T-helper 9 cell (primary cell): Measurements from ENCODE around the gene ACTR2.
A peak's percentile ranks its signal among the peaks of the same experiment; 100 is the strongest.
"Not testable (repeated sequence)": the region's sequence is repeated elsewhere in the genome, so short reads cannot be mapped to it uniquely, and the experiment has no call there.

Source experiments
- DNase-seq: peaks from one replicate; pipeline ENCODE4 v3.0.0-alpha.2; 2020
- total RNA-seq, 2 donors: gene quantifications; one replicate each; lab custom pipeline; 2026; lab: John Stamatoyannopoulos, UW

ACTR2 gene
- 172 to 316 reads per million in 2 donors for total RNA-seq

DNA sequence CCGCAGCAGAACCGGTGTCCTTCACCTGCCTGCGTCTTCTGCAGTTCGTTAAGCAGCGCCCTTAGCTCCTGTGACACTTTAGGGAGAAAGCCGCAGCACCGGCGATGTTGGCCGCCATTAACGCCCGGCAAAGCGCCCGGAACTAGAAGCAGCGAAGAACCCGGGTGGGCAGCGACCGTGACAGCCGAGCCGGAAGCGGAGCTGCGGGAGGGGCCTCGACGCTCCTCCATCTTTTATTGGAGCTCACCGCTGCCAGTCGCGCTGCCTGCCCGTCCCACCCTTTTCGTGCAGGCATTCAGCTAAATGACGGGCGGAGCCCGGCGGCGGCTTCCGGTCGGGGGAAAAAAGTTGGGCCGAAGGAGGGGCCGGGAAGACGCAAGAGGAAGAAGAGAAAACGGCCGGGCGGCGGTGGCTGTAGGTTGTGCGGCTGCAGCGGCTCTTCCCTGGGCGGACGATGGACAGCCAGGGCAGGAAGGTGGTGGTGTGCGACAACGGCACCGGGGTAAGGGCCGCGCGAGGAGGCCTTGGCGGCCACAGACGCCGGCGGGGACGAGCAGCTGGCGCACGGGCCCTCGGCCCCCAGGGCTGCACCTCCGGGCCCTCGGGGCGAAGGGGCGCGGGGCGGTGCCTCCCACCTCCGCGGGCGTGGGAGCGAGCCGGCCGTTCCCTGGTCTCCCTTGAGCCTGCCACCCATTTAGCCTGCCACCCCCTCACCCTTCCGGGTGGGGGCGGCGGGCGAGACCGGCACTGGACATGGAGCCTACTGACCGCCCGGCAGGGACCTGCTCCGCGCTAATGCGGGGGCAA lies at the start of gene ACTR2:
Gene ACTR2, plus strand, starts transcription at position 376 of the 807 bp plus-strand sequence. Its CDS starts 79 bp downstream, at position 455.
- DNase-seq, result peak; percentile 89

DNA sequence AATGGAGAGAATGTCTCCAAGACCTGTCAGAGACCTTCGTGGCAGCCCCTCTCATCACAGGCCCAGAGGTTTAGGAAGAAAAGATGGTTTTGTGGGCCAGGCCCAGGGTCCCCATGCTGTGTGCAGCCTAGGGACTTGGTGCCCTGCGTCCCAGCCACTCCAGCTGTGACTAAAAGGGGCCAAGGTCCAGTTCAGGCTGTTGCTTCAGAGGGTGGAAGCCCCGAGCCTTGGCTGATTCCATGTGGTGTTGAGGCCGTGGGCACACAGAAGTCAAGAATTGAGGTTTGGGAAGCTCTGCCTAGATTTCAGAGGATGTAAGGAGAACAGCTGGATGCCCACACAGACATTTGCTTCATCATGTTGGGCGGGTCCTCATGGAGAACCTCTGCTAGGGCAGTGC lies 45.1 kb upstream of the ACTR2 start:
- no peak for DNase-seq

DNA sequence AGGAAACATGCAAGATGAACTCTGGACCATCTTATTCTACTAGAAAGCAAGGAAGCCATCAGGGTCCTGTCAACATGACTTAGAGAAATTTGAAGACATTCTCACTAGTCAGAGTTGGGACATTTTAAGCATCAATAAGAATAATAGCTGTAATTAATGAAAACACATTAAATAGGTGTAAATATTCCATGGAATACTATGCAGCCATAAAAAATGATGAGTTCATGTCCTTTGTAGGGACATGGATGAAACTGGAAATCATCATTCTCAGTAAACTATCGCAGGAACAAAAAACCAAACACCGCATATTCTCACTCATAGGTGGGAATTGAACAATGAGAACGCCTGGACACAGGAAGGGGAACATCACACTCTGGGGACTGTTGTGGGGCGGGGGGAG lies 44.2 kb upstream of the ACTR2 start:
- not testable (repeated sequence) for DNase-seq

DNA sequence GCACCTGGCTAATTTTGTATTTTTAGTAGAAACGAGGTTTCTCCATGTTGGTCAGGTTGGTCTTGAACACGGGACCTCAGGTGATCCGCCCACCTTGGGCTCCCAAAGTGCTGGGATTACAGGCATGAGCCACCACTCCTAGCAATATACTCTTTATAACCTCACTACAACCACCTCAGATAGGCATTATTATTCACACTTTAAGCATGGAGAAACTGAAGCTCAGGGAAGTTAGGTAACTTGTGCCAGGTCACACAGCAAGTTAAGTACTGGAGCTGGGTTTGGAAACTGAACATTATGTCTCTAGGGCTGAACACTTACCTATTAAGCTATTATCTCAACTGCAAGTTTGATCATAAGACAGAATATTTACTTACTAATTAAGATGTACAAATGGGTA lies 42.6 kb upstream of the ACTR2 start:
- no peak for DNase-seq

DNA sequence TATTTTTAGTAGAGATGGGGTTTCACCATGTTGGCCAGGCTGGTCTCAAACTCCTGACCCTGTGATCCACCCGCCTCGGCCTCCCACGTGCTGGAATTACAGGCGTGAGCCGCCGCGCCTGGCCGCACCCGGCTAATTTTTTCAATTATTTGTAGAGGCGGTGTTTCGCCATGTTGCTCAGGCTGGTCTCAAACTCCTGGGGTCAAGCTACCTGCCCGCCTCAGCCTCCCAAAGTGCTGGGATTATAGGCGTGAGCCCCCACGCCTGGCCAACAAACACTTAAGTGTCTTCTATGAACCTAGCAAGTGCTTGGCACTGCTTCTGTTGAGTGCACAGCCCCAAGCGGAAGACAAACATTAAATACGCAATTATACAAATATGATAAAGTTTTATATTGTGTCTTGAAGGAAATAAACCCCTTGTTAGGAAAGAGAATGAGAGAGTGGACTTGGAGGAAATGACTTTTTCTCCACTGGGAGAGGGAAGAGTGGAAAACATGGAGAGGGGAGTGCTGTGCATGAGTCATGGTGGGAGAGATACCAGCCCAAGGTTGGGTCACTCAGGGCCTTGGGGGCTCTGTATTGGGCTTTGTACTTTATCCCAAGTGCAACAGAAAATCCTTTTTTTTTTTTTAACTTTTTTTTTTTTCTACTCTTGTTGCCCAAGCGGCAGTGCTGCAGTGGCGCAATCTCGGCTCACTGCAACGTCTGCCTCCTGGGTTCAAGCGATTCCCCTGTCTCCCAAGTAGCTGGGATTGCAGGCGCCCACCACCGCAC lies 41.4 kb upstream of the ACTR2 start:
- DNase-seq, result no peak

DNA sequence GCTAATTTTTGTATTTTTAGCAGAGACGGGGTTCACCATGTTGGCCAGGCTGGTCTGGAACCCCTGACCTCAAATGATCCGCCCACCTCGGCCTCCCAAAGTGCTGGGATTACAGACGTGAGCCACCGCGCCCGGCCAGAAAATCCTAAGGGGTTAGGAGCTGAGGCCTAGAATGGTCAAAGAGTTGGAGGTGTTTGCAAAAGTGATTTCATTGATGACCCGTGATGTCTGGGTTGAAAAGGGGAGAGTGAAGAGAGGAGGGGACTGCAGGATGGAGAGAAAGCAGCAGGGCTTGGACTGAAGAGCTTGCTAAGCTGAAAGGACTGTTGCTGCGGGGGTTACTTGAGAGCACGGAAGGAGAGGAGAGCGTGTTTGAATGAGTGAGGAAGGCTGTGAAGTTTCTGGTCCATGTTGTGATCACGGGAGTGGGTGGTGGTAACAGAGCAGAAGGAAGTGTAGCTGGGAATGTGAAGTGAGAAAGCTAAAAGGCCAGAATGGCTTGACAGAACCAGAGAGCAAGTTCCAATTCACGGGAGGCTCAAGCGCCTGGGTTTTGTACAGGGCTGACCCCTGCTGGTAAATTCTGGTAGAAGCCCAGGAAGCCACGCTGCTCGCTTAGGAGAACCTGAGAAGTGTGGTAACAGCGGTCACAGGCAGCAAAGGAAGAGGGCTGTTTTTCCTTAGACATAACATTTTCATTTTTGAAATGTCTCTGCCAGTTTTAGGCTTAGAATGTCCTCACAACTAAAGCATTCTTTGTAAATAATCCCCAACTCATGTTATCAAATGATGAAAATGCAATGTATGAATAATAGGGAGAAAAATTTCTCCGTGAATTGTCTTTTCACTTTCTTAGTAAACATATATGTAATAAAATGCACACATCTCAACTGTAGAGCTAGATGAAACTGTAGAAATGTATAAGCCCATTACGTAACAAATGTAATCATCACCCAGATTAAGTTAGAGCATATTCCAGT lies 40.5 kb upstream of the ACTR2 start:
- peak; percentile 43 for DNase-seq

DNA sequence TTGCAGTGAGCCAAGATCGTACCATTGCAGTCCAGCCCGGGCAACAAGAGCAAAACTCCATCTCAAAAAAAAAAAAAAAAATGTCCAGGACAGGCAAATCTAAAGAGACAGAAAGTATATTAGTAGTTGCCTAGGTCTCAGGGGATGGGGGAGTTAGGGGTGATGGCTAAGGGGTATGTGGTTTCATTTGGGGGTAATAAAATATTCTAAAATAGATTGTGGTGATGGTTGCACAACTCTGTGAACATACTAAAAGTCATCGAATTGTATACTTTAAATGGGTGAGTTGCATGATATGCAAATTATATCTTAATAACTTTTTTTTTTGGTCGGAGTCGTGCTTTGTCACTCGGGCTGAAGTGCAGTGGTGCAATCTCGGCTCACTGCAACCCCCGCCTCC lies 34.2 kb upstream of the ACTR2 start:
- no peak for DNase-seq

DNA sequence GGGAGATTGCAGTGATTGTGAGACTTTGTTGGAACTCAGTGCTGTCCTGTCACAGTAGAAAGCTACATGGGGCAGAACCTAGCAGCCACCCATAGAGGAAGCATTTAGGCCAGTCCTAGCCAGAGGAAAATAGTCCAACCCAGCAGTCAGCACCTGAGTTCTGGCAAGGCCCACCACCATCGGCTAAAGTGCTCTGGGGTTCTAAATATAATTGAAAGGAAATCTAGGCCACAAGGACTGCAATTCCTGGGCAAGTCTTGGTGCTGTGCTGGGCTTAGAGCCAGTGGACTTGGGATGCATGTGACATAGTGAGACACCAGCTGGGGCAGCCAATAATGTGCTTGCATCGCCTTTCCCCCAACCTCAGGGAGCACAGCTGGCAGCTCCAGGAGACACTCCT lies 28.9 kb upstream of the ACTR2 start:
- no peak for DNase-seq

DNA sequence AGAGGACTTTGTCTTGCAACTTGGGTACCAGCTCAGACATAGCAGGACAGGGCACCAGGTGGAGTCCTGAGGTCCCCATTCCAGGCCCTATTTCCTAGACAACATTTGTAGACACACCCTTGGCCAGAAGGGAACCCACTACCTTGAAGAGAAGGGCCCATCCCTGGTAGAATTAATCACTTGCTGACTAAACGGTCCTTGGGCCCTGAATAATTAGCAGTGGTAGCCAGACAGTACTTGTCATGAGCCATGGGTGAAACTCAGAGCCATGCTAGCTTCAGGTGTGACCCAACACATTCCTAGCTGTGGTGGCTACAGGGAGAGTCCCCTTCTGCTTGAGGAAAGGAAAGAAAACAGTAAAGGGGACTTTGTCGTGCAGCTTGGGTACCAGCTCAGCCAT lies 28.5 kb upstream of the ACTR2 start:
- DNase-seq, result no peak

DNA sequence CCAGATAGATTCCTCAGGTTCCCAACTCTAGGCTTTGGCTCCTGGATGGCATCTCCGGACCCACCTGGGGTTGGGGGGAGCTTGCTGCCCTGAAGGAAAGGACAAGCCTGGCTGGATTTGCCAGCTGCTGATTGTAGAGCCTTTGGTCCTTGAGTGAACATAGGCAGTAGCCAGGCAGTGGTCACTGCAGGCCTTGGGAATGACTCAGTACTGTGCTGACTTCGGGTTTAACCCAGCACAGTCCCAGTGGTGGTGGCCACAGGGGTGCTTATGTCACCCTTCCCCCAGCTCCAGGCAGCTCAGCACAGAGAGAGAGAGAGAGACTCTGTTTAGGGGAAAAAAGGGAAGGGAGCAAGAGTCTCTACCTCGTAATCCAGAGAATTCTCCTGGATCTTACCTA lies 27.7 kb upstream of the ACTR2 start:
- no peak for DNase-seq

DNA sequence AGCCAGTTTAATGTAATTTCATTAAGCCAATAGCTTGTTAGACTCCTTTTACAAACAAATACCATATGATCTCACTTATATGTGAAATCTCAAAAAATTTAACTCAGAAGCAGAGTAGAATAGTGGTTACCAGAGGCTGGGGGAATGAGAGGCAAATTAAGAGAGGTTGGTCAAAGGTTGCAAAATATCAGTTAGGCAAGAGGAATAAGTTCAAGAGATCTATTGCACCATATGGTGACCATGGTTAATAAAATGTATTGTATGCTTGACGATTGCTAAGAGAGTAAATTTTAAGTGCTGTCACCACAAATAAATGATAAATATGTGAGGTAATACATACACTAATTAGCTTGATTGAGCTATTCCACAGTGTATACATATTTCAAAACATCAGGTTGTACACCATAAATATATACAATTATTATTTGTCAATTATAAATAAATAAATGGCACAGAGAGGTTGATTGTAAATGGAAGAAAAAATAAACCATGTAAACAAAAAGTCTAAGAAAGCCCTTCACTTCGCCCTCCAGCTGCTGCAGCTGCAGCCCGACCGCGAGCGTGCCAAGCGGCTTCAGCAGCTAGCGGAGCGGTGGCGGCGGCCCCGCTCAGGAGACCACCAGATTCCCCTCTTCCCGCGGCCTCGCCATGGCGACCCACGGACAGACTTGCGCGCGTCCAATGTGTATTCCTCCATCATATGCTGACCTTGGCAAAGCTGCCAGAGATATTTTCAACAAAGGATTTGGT lies 23.0 kb upstream of the ACTR2 start:
- DNase-seq, result peak; percentile 7

DNA sequence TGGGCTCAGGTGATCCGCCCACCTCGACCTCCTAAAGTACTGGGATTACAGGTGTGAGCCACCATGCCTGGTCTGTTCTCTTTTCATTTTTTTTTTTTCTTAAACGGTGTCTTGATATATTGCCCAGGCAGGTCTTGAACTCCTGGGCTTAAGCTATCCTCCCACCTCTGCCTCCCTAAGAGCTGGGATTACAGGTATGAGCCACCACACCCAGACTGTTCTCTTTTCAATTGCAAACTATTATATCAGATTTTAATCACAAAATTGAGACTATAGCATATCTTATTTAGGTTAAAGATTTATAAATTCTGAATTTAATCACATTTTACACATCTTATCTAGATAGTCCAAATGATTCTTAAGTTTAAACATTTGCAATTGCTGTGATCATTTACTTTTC lies 15.5 kb upstream of the ACTR2 start:
- DNase-seq, result no peak

DNA sequence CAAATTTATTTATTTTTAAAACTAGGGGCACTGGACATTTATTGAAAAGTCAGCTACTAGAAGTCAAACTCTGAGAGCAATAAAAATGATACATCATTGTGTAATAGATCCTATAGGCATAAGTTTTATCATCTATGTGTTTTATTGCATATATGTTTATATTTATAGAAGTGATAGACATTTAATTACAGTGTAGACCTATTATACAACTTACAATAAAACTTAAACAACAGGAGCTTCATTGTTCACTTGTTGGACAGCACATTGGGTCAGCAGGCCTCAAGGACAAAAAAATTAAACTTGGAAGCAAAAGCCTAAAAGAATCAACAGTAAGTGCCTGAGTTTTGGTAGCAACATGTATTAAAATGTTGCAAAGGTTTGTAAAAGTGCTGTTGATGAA lies 15.0 kb upstream of the ACTR2 start:
- no peak for DNase-seq

DNA sequence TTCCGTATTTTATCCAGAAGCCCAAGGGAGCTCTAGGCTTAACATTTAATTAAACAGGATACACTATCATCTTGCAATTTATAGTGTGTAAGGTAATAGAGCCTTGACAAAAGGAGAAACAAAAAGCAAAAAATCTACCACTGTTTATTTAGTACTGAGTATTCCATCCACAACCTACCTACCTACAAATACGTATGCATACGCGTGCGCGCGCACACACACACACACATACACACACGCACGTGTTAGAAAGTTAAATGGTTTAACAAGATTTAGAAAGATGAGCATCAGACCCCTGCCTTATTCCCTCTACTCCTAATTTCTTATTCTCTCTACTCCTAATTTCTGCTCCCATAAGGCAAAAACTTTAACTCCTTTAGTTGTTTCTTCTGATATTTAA lies 14.6 kb upstream of the ACTR2 start:
- no peak for DNase-seq

DNA sequence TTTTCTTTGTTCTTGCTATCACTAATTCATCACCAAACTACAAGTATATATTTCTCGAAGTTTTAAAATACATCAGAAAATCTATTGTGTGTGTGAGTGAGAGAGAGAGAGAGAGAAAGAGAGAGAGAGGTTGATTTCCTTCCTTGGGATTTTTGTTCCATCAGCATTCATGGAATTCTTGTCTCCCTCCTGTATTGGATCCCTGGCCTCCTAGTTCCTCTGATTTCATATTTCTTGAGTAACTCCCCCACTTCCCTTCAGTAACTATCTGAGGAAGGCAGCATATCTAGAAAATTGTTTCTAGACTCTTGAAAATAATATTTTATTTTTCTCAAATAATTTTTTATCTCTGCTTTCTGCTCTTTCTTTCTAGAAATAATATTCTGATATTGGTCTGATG lies 13.3 kb upstream of the ACTR2 start:
- DNase-seq, result no peak

DNA sequence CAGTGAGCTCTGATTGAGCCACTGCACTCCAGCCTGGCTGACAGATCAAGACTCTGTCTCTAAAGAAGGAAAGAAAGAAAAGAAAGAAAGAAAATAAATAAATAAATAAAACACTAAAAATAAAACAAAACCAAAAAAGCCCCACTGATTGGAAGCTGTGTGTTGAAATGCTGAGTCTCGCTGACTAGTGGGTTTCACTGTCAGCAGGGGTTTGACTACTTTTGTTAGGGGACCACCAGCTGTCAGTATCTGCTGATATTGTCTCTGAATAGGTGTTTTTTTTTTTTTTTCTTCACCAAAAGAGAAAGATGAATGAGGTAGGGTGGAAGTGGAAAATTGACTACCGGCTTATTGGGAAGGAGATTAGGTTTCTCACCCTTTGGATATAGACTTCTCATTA lies 12.8 kb upstream of the ACTR2 start:
- DNase-seq, result no peak

DNA sequence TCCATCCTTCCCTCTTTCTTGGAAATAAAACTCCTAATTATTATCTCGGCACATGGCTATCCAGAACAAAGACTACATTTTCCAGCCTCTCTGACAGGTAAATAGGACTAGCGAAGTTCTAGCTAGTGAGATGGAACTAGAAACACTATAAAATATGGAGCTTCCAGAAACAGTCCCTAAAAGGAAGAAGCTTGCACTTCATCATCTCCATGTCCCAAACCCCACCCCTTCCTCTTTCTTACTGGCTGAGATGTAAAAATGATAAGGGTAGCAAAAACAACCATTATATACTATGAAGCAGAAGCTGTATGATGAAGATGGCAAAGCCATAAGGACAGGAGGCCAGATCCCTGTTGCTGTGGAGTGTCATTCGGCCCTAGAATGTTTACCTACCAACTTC lies 11.7 kb upstream of the ACTR2 start:
- no peak for DNase-seq

DNA sequence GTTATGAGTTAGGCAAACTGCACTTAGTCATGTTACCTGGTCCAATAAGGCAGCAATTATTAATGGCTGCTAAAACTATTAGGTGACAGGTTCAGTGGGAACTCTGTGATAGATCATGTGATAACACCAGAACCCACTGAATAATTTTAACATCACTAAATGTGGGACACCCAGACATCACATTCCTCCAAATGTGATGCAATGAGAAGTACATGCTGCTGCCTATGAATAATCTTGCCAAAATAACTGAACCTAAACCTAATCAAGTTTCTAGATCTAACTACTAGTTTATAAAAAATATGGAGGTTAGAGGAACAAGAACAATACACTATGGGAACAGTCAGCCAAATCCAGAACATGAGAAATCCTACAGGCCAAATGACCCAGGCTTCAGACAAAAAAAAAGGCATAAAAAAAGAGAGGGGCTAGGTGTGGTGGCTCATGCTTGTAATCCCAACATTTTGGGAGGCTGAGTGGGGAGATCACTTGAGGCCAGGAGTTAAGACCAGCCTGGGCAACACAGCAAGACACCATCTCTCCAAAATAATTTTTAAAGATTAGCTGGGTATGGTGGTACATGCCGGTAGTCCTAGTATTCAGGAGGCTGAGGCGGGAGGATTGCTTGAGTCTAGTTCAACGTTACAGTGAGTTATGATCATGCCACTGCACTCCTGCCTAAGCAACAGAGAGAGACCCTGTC lies 7.0 kb upstream of the ACTR2 start:
- DNase-seq, result no peak

DNA sequence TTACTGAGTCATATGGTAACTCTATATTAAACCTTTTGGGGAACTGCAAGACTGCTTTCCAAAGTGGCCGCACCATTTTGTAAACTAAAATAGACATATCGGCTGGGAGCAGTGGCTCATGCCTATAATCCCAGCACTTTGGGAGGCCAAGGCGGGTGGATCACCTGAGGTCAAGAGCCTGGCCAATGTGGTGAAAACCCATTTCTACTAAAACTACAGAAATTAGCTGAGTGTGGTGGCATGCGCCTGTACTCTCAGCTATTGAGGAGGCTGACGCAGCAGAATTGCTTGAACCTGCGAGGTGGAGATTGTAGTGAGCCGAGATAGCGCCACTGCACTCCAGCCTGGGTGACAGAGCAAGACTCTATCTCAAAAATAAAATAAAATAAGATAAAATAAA lies 6.4 kb upstream of the ACTR2 start:
- not testable (repeated sequence) for DNase-seq

DNA sequence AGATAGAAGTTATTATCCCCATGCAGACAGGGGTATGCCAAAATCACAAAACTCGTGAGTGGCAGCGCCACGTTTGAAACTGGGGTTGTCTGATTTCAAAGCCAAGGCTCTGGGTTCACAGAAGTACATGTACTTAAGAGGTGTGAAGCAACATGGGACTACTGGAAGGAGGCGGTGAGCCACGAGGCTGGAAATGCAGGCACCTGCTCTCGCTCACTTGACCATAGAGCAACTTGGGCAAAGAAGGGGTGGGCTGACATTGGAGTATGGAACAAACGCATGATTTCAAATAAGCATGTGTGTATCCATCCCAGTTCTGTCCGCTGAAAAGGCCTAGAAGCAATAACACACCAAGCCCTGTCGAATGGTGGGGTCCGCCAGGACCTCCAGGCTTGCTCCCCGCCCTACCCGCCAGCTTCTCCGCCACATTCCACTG lies 593 bp upstream of the ACTR2 start:
- DNase-seq, result no peak

DNA sequence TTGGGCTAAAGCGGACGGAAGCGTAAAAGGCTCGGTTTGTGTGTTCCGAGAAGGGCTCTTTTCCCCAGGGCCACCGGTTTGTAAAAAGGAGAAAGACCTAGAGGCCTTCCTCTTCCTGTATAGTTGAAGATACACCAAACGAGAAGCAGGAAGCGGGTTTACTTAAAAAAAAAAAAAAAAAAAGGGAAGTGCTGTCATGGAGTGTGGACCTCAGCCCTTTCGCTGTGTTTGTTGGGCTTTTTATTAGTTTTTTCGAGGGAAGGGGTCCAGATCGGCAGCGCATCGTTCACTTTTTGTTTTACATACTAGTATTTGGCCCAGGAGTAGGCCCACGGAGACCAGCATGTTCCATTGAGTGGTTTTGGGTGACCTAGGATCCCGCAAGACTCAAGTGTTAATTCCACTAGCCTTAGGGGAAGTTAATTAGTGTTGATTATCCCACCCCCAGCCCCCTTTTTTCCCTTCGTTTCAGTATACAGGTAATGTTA lies 676 bp downstream of the ACTR2 start:
- DNase-seq, result peak; percentile 4
